DOHH2 (cell line): ENCODE measurements around the gene APCDD1L.

Source experiments
- H3F3A ChIP-seq: fragments of 200-600 bp; sonication (generic), shearing (Covaris generic); 2 replicates; pipeline ENCODE4 v1.6.0; 2016; ENCODE audit warnings: antibody characterized with exemption, mild to moderate bottlenecking; ENCODE audit not compliant: control insufficient read depth, insufficient read depth
- H3K27ac ChIP-seq: fragments of 200-600 bp; sonication (generic); 2 replicates; pipeline ENCODE4 v1.5.1; 2014; ENCODE audit warnings: low read depth, mild to moderate bottlenecking, low read length, moderate library complexity
- H3K27me3 ChIP-seq: fragments of 200-600 bp; sonication (generic); 2 replicates; pipeline ENCODE4 v1.6.1; 2014; ENCODE audit warnings: mild to moderate bottlenecking, low read length, mixed read lengths; ENCODE audit not compliant: control insufficient read depth
- H3K36me3 ChIP-seq: fragments of 200-600 bp; sonication (generic); 2 replicates; pipeline ENCODE4 v1.6.1; 2014; ENCODE audit warnings: mild to moderate bottlenecking, low read length, moderate library complexity, mixed read lengths; ENCODE audit not compliant: control insufficient read depth
- H3K4me1 ChIP-seq: fragments of 200-600 bp; sonication (generic); 2 replicates; pipeline ENCODE4 v1.6.1; 2014; ENCODE audit warnings: mild to moderate bottlenecking, low read length, mixed read lengths; ENCODE audit not compliant: control insufficient read depth
- H3K4me2 ChIP-seq: fragments of 200-600 bp; sonication (generic); 2 replicates; pipeline ENCODE4 v1.6.0; 2014; ENCODE audit warnings: mild to moderate bottlenecking, low read length, moderate library complexity
- H3K4me3 ChIP-seq: fragments of 200-600 bp; sonication (generic); 2 replicates; pipeline ENCODE4 v1.5.1; 2014; ENCODE audit warnings: mild to moderate bottlenecking, low read length, mixed read lengths
- H3K79me2 ChIP-seq: fragments of 200-600 bp; sonication (generic); 2 replicates; pipeline ENCODE4 v1.6.1; 2014; ENCODE audit warnings: mild to moderate bottlenecking, low read length, mixed read lengths; ENCODE audit not compliant: control insufficient read depth
- H3K9me2 ChIP-seq: fragments of 200-600 bp; sonication (generic); replicated peaks from 2 replicates; pipeline ENCODE4 v1.6.1; 2014; ENCODE audit warnings: mild to moderate bottlenecking, low read length, mixed read lengths; ENCODE audit not compliant: control insufficient read depth
- H3K9me3 ChIP-seq: fragments of 200-600 bp; sonication (generic); 2 replicates; pipeline ENCODE4 v1.6.1; 2014; ENCODE audit warnings: antibody characterized with exemption, low read length, mixed read lengths; ENCODE audit not compliant: control insufficient read depth, insufficient read depth
- H4K20me1 ChIP-seq: fragments of 200-600 bp; sonication (generic); 2 replicates; pipeline ENCODE4 v1.6.0; 2014; ENCODE audit warnings: low read depth, mild to moderate bottlenecking, antibody characterized with exemption, low read length, moderate library complexity; ENCODE audit not compliant: control insufficient read depth, insufficient read depth
- EZH2phosphoT487 ChIP-seq: fragments of 200-600 bp; sonication (generic); IDR thresholded peaks from 2 replicates; pipeline ENCODE4 v1.6.1; 2017; ENCODE audit warnings: borderline replicate concordance, mild to moderate bottlenecking, antibody characterized with exemption, low read length, moderate library complexity, mixed read lengths
- TF ChIP-seq, protein P1 (sequence below): fragments of 200-600 bp; sonication (generic); IDR thresholded peaks from one replicate; pipeline ENCODE4 v1.5.1; 2014; ENCODE audit warnings: antibody characterized with exemption, mild to moderate bottlenecking, low read depth, low read length; ENCODE audit not compliant: poor library complexity, severe bottlenecking

Gene APCDD1L

GRCh38 chr20:58448958-58449357 is 66.2 kb downstream of the APCDD1L start:
- Histone ChIP-seq H3K4me3 (no peak overlapping the region), H4K20me1 (0 out of 2 replicates have a peak, but pooled peaks cover 10% of the 10 kb centered on the region), H3K79me2 (no peaks in the 10 kb centered on the region), H3K9me3 (no peaks in the 10 kb centered on the region), H3K4me2 (no peak overlapping the region), H3F3A (peaks cover 9% of the 10 kb centered on the region; the same call in 1 of the 2 replicates), H3K27ac (no peak overlapping the region), H3K27me3 (no peaks in the 10 kb centered on the region), H3K4me1 (no peaks in the 10 kb centered on the region), H3K36me3 (peaks cover 53% of the 10 kb centered on the region), H3K9me2 (no peaks in the 10 kb centered on the region)
- TF ChIP-seq, protein P1, sequence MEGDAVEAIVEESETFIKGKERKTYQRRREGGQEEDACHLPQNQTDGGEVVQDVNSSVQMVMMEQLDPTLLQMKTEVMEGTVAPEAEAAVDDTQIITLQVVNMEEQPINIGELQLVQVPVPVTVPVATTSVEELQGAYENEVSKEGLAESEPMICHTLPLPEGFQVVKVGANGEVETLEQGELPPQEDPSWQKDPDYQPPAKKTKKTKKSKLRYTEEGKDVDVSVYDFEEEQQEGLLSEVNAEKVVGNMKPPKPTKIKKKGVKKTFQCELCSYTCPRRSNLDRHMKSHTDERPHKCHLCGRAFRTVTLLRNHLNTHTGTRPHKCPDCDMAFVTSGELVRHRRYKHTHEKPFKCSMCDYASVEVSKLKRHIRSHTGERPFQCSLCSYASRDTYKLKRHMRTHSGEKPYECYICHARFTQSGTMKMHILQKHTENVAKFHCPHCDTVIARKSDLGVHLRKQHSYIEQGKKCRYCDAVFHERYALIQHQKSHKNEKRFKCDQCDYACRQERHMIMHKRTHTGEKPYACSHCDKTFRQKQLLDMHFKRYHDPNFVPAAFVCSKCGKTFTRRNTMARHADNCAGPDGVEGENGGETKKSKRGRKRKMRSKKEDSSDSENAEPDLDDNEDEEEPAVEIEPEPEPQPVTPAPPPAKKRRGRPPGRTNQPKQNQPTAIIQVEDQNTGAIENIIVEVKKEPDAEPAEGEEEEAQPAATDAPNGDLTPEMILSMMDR: no peak
- no peak for TF ChIP-seq EZH2phosphoT487

GRCh38 chr20:58447511-58448391 is 67.4 kb downstream of the APCDD1L start:
- Histone ChIP-seq H3K4me1 (no peaks in the 10 kb centered on the region), H3K9me2 (no peaks in the 10 kb centered on the region), H3K36me3 (peaks cover 61% of the 10 kb centered on the region), H3K27ac (no peak overlapping the region), H4K20me1 (0 out of 2 replicates have a peak, but pooled peaks cover 10% of the 10 kb centered on the region), H3K9me3 (no peaks in the 10 kb centered on the region), H3K79me2 (no peaks in the 10 kb centered on the region; the same call in 1 of the 2 replicates), H3F3A (peaks cover 5% of the 10 kb centered on the region; the same call in 1 of the 2 replicates), H3K27me3 (no peaks in the 10 kb centered on the region), H3K4me2 (no peak overlapping the region), H3K4me3 (no peak overlapping the region)
- no peak for TF ChIP-seq EZH2phosphoT487
- TF ChIP-seq, protein P1: peak; percentile 65

DNA sequence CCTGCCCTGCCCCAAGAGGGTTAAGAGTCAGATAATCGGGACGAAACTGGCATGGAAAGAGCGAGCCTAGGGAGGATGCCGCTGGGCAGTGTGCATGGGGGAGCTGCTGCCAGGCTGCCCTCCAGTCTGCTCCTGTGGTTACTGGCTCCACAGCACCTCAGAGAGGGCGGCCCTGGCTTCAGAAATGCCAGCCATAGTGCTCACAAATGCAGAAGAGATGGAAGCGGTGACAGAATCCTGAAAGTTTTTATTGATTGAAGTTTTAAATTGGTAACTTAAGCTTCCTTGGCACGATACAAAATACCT is 68.3 kb downstream of the APCDD1L start:
- Histone ChIP-seq H3K9me3 (no peaks in the 10 kb centered on the region), H3K4me2 (no peak overlapping the region), H3K27ac (no peak overlapping the region), H3K4me1 (no peaks in the 10 kb centered on the region), H3F3A (0 out of 2 replicates have a peak, but pooled peaks cover 4% of the 10 kb centered on the region), H3K79me2 (peaks cover 5% of the 10 kb centered on the region; the same call in 1 of the 2 replicates), H3K9me2 (no peaks in the 10 kb centered on the region), H3K27me3 (no peaks in the 10 kb centered on the region), H3K36me3 (peaks cover 68% of the 10 kb centered on the region), H3K4me3 (no peak overlapping the region), H4K20me1 (0 out of 2 replicates have a peak, but pooled peaks cover 10% of the 10 kb centered on the region)
- no peak for TF ChIP-seq EZH2phosphoT487
- TF ChIP-seq, protein P1: no peak
